Progenitor cell of endocrine pancreas (in vitro differentiated cells): ENCODE measurements around the gene KCTD21. TPM values are rescaled to one million over a fixed set of nuclear protein-coding genes. Genes with fewer than 3 reads are reported as not detected.

Source experiments
- DNase-seq: peaks from one replicate; pipeline ENCODE4 v3.0.0; 2021; ENCODE audit warnings: low spot score; ENCODE audit not compliant: unreplicated experiment
- H3K27ac Mint-ChIP-seq: 2 replicates; pipeline ENCODE4 v1.8.0; 2021; ENCODE audit warnings: mild to moderate bottlenecking, moderate library complexity, mixed read lengths
- H3K27me3 Mint-ChIP-seq: 2 replicates; pipeline ENCODE4 v1.8.0; 2021; ENCODE audit warnings: mixed read lengths
- H3K36me3 Mint-ChIP-seq: 2 replicates; pipeline ENCODE4 v1.8.0; 2022; ENCODE audit warnings: mixed read lengths; ENCODE audit not compliant: insufficient read depth
- H3K4me1 Mint-ChIP-seq: 2 replicates; pipeline ENCODE4 v1.8.0; 2021; ENCODE audit warnings: low read depth, mixed read lengths
- H3K4me3 Mint-ChIP-seq: 2 replicates; pipeline ENCODE4 v1.8.0; 2021; ENCODE audit warnings: low read depth, mild to moderate bottlenecking, moderate library complexity, mixed read lengths
- H3K9me3 Mint-ChIP-seq: 2 replicates; pipeline ENCODE4 v1.8.0; 2021; ENCODE audit warnings: low read depth, mixed read lengths
- total RNA-seq: library from RNA; stranded (reverse); gene quantifications from 2 replicates; pipeline ENCODE4 v1.2.1, GENCODE V29; 2021
- TF ChIP-seq, protein P1 (sequence below): fragments of 200-600 bp; sonication (generic); IDR thresholded peaks from one replicate; pipeline ENCODE4 v1.5.0; 2021; ENCODE audit warnings: antibody characterized with exemption, mild to moderate bottlenecking; ENCODE audit not compliant: unreplicated experiment

The KCTD21 gene
- total RNA-seq, 1 donor from 2014 or later = 7.4 TPM

DNA sequence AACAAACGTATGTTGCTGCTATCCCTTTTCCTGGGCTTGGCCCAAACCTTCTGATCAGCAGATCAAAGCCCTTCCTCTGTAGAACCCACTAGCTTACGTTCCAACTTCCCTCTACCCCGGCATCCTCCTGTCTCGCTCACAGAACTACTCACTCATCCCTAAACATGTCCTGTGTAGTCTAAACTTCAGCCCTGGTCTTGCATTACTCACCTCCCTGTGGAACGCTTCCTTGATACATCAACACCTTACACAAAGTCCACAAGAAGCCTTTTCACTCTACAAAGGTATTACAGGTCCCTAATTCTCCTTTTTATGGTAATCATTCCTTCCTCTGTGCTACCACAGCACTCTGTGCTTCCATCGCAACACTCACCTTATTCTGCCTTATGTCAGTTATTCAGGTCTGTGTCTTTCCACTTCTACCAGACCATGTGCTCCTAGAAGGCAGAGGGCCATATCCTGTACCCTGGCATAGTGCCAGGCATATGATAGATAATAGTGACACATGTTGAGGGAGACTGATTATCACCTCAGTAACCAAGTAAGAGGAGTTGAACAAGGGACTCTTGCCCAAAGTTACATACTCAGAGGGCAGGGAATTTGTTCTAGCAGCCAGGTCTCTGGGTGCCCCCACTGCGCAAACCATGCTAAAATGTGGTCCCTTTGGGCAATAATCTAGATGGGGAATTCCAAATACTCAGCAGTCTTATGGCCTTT is 41.9 kb upstream of the KCTD21 start:
- H3K36me3 Mint-ChIP-seq = peaks cover 4% of the 10 kb centered on the region
- no peaks in the 10 kb centered on the region for H3K9me3 Mint-ChIP-seq
- no peak for DNase-seq
- H3K27me3 Mint-ChIP-seq = no peaks in the 10 kb centered on the region
- TF ChIP-seq, protein P1, sequence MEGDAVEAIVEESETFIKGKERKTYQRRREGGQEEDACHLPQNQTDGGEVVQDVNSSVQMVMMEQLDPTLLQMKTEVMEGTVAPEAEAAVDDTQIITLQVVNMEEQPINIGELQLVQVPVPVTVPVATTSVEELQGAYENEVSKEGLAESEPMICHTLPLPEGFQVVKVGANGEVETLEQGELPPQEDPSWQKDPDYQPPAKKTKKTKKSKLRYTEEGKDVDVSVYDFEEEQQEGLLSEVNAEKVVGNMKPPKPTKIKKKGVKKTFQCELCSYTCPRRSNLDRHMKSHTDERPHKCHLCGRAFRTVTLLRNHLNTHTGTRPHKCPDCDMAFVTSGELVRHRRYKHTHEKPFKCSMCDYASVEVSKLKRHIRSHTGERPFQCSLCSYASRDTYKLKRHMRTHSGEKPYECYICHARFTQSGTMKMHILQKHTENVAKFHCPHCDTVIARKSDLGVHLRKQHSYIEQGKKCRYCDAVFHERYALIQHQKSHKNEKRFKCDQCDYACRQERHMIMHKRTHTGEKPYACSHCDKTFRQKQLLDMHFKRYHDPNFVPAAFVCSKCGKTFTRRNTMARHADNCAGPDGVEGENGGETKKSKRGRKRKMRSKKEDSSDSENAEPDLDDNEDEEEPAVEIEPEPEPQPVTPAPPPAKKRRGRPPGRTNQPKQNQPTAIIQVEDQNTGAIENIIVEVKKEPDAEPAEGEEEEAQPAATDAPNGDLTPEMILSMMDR = no peak
- peaks cover 3% of the 10 kb centered on the region for H3K4me1 Mint-ChIP-seq
- no peak overlapping the region for H3K4me3 Mint-ChIP-seq
- H3K27ac Mint-ChIP-seq = peak overlapping the region; percentile 5

DNA sequence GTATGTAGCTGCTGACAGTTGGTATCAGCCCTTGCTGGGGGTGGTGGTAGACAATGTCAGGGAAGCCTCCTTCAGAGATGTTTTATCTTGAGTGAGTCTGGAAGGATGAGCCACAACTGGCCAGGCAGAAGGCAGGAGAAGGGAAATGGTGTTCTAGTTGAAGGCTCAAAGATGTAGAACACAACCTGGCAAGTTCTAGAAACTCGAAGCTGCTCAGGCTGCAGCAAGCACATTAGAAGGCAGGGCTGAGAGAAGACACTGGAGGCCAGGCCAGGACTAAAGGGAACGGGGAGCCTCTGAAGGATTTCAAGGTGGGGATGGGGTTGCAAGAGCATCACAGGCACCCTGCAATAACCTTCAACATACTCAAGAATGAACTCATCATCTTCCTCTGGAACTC is 40.7 kb upstream of the KCTD21 start:
- peak overlapping the region; percentile 34 for H3K27ac Mint-ChIP-seq
- TF ChIP-seq, protein P1 = no peak
- DNase-seq = no peak
- H3K4me1 Mint-ChIP-seq = peaks cover 3% of the 10 kb centered on the region
- no peaks in the 10 kb centered on the region for H3K27me3 Mint-ChIP-seq
- H3K9me3 Mint-ChIP-seq = no peaks in the 10 kb centered on the region
- H3K4me3 Mint-ChIP-seq = no peak overlapping the region
- H3K36me3 Mint-ChIP-seq = peaks cover 14% of the 10 kb centered on the region

DNA sequence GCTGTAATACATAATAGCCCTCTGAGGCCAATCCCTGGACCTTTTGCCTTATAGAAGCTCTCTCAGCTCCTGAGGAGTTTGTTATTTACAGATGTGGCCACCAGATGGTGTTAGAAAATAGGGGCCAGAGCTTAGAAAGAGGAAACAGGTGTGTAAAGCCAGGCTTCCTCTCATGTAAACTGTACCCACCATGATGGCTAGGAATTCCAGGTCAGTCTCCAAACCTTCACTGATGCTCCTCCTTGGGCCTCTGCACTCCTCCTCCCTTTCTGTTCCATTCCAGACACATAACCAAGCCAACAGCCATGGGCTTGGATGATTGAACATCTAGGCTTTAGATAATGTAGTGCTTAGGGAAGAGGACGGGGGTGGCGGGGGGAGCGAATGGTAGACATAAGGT is 40.0 kb upstream of the KCTD21 start:
- TF ChIP-seq, protein P1 = peak; percentile 68
- no peaks in the 10 kb centered on the region for H3K27me3 Mint-ChIP-seq
- H3K9me3 Mint-ChIP-seq = no peaks in the 10 kb centered on the region
- no peak for DNase-seq
- peaks cover 13% of the 10 kb centered on the region for H3K36me3 Mint-ChIP-seq
- H3K4me3 Mint-ChIP-seq = no peak overlapping the region
- no peak overlapping the region for H3K27ac Mint-ChIP-seq
- H3K4me1 Mint-ChIP-seq = peaks cover 3% of the 10 kb centered on the region

DNA sequence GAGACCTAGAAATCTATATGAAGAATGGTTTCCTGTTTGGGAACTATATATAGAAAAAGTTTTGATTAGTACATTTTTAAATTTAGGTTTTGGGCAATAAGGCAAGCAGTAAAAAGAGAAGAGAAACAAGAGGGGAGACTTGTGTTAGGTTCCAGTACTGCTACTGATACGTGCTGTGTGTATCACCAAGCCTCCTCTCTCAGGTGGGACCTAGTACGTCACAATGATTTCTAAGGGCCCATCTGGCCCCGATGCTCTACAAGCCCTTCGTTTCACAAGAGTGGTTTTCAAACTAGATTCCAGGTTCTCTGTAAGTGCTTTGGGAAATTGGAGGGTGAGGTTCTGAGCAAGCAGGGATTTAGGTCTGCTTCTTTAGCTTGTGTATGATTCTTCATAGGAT is 39.5 kb upstream of the KCTD21 start:
- peaks cover 14% of the 10 kb centered on the region for H3K36me3 Mint-ChIP-seq
- H3K27me3 Mint-ChIP-seq = no peaks in the 10 kb centered on the region
- DNase-seq = no peak
- TF ChIP-seq, protein P1 = no peak
- H3K4me3 Mint-ChIP-seq = no peak overlapping the region
- peaks cover 3% of the 10 kb centered on the region for H3K4me1 Mint-ChIP-seq
- no peak overlapping the region for H3K27ac Mint-ChIP-seq
- H3K9me3 Mint-ChIP-seq = no peaks in the 10 kb centered on the region

DNA sequence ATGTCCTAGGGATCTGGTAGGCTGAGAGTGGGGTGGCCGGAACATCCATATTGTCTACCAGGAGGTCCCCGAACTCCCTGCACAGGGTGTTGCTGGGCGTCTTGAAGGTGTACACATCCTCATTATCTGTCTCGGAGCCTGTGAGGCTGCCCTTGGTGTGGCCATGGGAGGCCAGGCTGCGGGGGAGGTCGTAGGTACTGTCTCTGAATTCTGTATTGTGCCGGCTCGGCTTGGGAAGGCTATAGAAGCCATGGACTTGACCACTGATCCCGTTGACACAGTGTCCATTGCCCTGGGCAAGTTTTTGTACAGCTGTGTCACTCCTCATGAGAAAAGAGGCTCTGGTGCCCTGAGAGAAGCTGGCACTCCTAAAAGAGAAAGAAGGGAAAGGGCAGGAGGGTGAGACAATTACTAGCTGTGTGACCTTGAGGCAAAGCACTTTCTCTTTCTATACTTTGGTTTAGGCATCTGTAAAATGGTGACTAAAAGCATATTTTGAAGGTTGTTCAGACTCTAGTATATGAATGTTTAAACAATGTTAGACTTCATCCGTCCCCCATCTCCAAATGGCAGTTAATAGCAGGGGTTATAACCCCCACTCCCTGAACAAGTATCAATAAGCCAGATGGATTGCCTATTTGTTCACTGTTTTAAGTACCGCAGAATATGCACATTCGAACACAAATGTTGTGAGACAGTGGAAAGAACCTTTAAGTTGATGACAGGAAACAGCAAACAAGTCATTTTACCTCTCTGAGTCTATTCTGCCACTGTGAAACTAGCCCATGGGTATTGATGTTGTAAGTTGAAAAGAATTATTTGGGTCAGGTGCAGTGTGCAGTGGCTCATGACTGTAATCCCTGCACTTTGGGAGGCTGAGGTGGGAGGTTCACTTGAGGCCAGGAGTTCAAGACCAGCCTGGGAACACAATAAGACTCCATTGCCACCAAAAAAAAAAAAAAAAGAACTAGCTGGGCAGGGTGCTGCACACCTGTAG is 38.6 kb upstream of the KCTD21 start:
- no peak overlapping the region for H3K4me3 Mint-ChIP-seq
- no peaks in the 10 kb centered on the region for H3K9me3 Mint-ChIP-seq
- H3K36me3 Mint-ChIP-seq = peaks cover 14% of the 10 kb centered on the region
- TF ChIP-seq, protein P1 = no peak
- H3K27me3 Mint-ChIP-seq = no peaks in the 10 kb centered on the region
- DNase-seq = no peak
- H3K4me1 Mint-ChIP-seq = peaks cover 3% of the 10 kb centered on the region
- H3K27ac Mint-ChIP-seq = peak overlapping the region; percentile 50
